Measurements from ENCODE around the gene CHAMP1. TPM values are rescaled to one million over a fixed set of nuclear protein-coding genes. Genes with fewer than 3 reads are reported as not detected.

The CHAMP1 gene
- total RNA-seq, 1 donor from 2014 or later = 26.8 TPM

Small RNAs within 50 kb of the gene (microRNA-seq; reads per million reads assigned to microRNA genes)
- gene MIR4502 = not detected

Other genes with a start within 250 kb of the CHAMP1 start
- gene RASA3, start 181.9 kb upstream of the CHAMP1 start, total RNA-seq = 41.1 and 41.4 TPM in 2 replicates
- not detected in 2 replicates for gene CFAP97D2, start 135.2 kb upstream of the CHAMP1 start, total RNA-seq
- gene CDC16, start 79.6 kb upstream of the CHAMP1 start, total RNA-seq = 77.0 and 81.0 TPM in 2 replicates
- 37.5 and 44.8 TPM in 2 replicates for gene UPF3A, start 32.9 kb upstream of the CHAMP1 start, total RNA-seq